ENCODE data around the gene CPAMD8.

- no peak for TF ChIP-seq CTCF (IDR thresholded peaks at IDR 0.05)
- no peak for TF ChIP-seq POLR2A (IDR thresholded peaks at IDR 0.05)
Measured at GRCh38 chr19:16897029-16897855, 129.4 kb downstream of the CPAMD8 start.

All from adrenal gland (tissue), 5 donors.